Stimulated activated CD4-positive, alpha-beta T cell treated with anti-CD3 and anti-CD28 coated beads, TNF-alpha, amount 100 ng/mL, for 4 hours (primary cell): ENCODE data around the gene SSC5D.
"Not testable (repeated sequence)": the region's sequence is repeated elsewhere in the genome, so short reads cannot be mapped to it uniquely, and the experiment has no call there.

Experiments
- DNase-seq, 3 experiments: peaks; one replicate each; pipeline ENCODE4 v3.0.0-alpha.2; 2020; ENCODE audit warnings: low read depth in 3 of 3

The SSC5D gene

GRCh38 chr19:55486971-55487923 lies 989 bp upstream of the SSC5D start:
- peak; percentile 33 to 50 (median 45) for DNase-seq

- no peak for DNase-seq
Measured at GRCh38 chr19:55488986-55489710, 912 bp downstream of the SSC5D start.

- no peak for DNase-seq
Measured at GRCh38 chr19:55489711-55490477, 1.7 kb downstream of the SSC5D start.

GRCh38 chr19:55490478-55491432 lies 2.5 kb downstream of the SSC5D start:
- DNase-seq = no peak

GRCh38 chr19:55491546-55492360 lies 3.5 kb downstream of the SSC5D start:
- no peak for DNase-seq

DNA sequence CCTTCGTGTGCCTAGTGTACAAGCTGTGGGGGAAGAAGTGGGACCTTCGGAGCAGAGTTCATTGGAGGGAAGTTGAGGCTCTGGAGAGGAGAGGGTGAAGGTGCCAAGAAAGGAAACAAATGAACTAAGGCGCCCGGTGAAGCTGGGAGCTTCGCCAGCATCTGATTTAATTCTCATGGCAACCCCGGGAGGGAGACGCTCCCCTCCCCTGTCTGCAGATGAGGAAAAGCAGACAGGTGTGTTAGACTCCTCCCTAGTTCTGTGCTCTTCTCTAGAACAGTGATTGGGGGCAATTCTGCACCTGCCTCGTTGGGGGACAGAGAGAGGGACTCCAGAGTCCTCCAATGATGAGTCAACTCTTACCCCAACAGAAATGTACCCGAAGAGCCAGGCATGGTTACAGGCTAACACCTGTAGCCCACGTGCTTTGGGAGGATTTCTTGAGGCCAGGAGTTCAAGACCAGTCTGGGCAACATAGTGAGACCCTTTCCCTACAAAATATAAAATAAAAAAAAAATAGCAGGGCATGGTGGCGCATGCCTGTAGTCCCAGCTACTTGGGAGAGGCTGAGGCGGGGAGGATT lies 4.2 kb downstream of the SSC5D start:
- DNase-seq = no peak

DNA sequence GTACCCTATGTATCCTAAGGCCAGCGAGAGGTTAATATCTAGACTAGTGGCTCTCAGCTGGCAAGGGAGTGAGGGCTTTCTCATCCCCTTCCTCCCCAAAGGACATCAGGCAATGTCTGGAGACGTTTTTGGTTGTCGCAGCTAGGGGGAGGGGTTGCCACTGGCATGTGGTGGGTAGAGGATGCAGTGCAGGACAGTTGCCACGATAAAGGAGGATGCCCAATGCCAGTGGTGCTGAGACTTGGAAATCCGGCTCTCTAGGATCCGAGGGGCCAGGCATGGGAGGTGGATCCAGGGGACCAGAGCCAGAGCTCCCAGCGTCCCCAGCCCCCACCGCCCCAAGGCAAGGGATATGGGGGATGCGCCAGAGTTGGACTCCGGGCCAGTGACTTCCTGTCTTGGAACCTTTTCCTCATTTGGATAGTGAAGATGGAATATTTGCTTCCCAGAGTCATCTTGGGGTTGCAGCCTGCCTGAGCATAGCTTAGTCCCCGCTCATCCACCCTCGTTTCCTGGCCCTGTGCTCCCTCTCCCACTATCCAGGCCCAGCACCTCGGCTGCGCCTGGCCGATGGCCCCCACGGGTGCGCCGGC lies 4.9 kb downstream of the SSC5D start:
- no peak for DNase-seq

GRCh38 chr19:55493645-55494171 lies 5.5 kb downstream of the SSC5D start:
- DNase-seq = no peak

GRCh38 chr19:55494172-55494761 lies 6.0 kb downstream of the SSC5D start:
- no peak for DNase-seq

- no peak for DNase-seq
Measured at GRCh38 chr19:55495646-55496349, 7.6 kb downstream of the SSC5D start.

DNA sequence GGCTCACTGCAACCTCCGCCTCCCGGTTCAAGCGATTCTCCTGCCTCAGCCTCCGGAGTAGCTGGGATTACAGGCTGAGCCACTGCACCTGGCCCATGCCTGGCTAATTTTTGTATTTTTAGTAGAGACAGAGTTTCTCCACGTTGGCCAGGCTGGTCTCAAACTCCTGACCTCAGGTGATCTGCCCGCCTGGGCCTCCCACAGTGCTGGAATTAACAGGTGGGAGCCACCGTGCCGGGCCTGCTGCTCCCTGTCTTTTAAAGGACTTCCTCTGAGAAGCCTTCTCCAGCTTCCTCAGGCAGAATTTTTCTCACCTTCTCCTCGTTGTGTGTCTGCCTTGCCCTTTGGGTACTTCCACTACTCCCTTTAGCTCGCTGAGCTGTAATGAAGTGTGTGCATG lies 8.6 kb downstream of the SSC5D start:
- not testable (repeated sequence) for DNase-seq

DNA sequence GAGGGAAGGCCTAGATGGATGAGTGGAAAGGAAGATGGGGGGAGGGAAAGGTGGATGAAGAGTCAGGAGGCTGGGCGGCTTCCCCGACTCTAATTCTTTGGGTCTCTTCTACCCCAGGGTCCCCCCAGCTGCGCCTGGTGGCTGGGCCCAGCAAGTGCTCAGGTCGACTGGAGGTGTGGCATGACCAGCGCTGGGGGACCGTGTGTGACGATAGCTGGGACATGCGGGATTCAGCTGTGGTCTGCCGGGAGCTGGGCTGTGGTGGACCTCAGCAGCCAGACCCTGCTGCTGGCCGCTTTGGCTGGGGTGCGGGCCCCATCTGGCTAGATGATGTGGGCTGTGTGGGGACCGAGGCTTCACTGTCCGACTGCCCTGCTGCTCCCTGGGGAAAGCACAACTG lies 9.5 kb downstream of the SSC5D start:
- no peak for DNase-seq

- no peak for DNase-seq
Measured at GRCh38 chr19:55498246-55498840, 10.1 kb downstream of the SSC5D start.

DNA sequence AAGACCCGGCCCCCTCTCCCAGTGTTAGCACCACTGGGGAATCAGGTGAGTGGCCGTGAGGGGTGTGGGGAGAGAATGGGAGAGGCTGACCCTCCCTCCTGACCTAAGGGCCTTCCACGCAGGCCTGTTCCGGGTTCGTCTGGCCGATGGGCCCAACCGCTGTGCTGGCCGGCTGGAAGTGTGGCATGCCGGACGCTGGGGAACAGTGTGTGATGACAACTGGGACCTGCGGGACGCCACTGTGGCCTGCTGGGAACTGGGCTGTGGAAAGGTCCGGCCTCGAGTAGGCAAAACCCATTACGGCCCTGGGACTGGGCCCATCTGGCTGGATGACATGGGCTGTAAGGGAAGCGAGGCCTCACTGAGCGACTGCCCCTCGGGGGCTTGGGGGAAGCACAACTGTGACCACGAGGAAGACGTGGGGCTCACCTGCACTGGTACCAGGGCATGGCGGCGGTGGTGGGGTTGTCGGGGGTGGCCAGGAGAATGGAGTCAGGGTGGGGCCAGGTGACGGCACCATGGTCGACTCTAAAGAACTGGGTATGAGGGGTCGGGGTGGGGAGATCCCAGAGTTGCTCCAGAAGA lies 12.2 kb downstream of the SSC5D start:
- no peak for DNase-seq

GRCh38 chr19:55502197-55502952 lies 14.1 kb downstream of the SSC5D start:
- no peak for DNase-seq

DNA sequence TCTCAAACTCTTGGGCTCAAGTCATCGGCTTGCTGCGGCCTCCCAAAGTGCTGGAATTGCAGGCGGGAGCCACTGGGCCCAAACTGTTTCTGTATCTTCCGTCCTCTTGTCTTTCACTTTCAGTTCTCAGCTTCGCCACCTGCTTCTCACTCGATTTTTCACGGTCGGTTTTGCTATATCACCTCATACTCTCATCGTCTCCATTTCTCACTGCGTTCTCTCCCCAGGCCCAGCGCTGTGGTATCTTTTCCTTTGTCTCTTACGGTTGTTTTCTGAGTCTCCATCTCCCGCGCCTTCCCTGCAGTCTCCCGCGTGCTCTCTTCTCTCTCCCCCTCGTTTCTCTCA lies 14.9 kb downstream of the SSC5D start:
- DNase-seq = no peak
